OCI-LY1 (cell line): ENCODE measurements around the gene GAPDHS.

ENCODE experiments used
- H2AFZ ChIP-seq: fragments of 200-600 bp; sonication (generic), shearing (Covaris generic); 2 replicates; pipeline ENCODE4 v1.6.0; 2014; ENCODE audit warnings: antibody characterized with exemption, mild to moderate bottlenecking, low read length
- H3F3A ChIP-seq: fragments of 200-600 bp; sonication (generic), shearing (Covaris generic); 2 replicates; pipeline ENCODE4 v1.6.0; 2014; ENCODE audit warnings: mild to moderate bottlenecking, antibody characterized with exemption, low read length, moderate library complexity; ENCODE audit not compliant: insufficient read depth
- H3K27ac ChIP-seq: fragments of 200-600 bp; sonication (generic); 2 replicates; pipeline ENCODE4 v1.5.1; 2014; ENCODE audit warnings: low read length, mixed run types, mild to moderate bottlenecking, low read depth; ENCODE audit not compliant: poor library complexity, severe bottlenecking
- H3K27me3 ChIP-seq: fragments of 200-600 bp; sonication (generic); 2 replicates; pipeline ENCODE4 v1.6.0; 2014; ENCODE audit warnings: antibody characterized with exemption, mild to moderate bottlenecking, low read length, moderate library complexity; ENCODE audit not compliant: insufficient read depth
- H3K36me3 ChIP-seq: fragments of 200-600 bp; sonication (generic); 2 replicates; pipeline ENCODE4 v1.6.1; 2014; ENCODE audit warnings: mild to moderate bottlenecking, antibody characterized with exemption, low read length, moderate library complexity, mixed read lengths; ENCODE audit not compliant: insufficient read depth
- H3K4me1 ChIP-seq: fragments of 200-600 bp; sonication (generic); 2 replicates; pipeline ENCODE4 v1.5.1; 2014; ENCODE audit warnings: mild to moderate bottlenecking, low read length, moderate library complexity; ENCODE audit not compliant: insufficient read depth, severe bottlenecking
- H3K4me2 ChIP-seq: fragments of 200-600 bp; sonication (generic), shearing (Covaris generic); 2 replicates; pipeline ENCODE4 v1.6.1; 2014; ENCODE audit warnings: low read length
- H3K4me3 ChIP-seq: fragments of 200-600 bp; sonication (generic); 2 replicates; pipeline ENCODE4 v1.5.1; 2014; ENCODE audit warnings: low read length, low read depth, mild to moderate bottlenecking, mixed read lengths; ENCODE audit not compliant: poor library complexity, severe bottlenecking
- H3K79me2 ChIP-seq: fragments of 200-600 bp; shearing (Covaris generic); 2 replicates; pipeline ENCODE4 v1.6.1; 2016; ENCODE audit warnings: mixed run types, low read length, mixed read lengths; ENCODE audit not compliant: insufficient read depth
- H3K9ac ChIP-seq: fragments of 200-600 bp; sonication (generic), shearing (Covaris generic); 2 replicates; pipeline ENCODE4 v1.6.1; 2014; ENCODE audit warnings: mild to moderate bottlenecking, low read length, mixed read lengths
- H3K9me2 ChIP-seq: fragments of 200-600 bp; sonication (generic), shearing (Covaris generic); 2 replicates; pipeline ENCODE4 v1.6.1; 2014; ENCODE audit warnings: low read depth, mild to moderate bottlenecking, low read length, mixed read lengths
- H3K9me3 ChIP-seq: fragments of 200-600 bp; shearing (Covaris generic); 2 replicates; pipeline ENCODE4 v1.6.1; 2014; ENCODE audit warnings: low read length, mixed read lengths
- H4K20me1 ChIP-seq: fragments of 200-600 bp; sonication (generic), shearing (Covaris generic); 2 replicates; pipeline ENCODE4 v1.6.0; 2016; ENCODE audit warnings: mild to moderate bottlenecking, low read length; ENCODE audit not compliant: insufficient read depth
- EZH2 ChIP-seq: fragments of 200-600 bp; sonication (generic), shearing (Covaris generic); IDR thresholded peaks from 2 replicates; pipeline ENCODE4 v1.8.0; 2017; ENCODE audit warnings: borderline replicate concordance, mixed run types, mild to moderate bottlenecking, antibody characterized with exemption, low read length, moderate library complexity, mixed read lengths
- TF ChIP-seq, protein P1 (sequence below): fragments of 200-600 bp; sonication (generic), shearing (Covaris generic); IDR thresholded peaks from 2 replicates; pipeline ENCODE4 v1.5.1; 2017; ENCODE audit warnings: mild to moderate bottlenecking, antibody characterized with exemption, low read length, moderate library complexity, mixed read lengths

Gene GAPDHS

DNA sequence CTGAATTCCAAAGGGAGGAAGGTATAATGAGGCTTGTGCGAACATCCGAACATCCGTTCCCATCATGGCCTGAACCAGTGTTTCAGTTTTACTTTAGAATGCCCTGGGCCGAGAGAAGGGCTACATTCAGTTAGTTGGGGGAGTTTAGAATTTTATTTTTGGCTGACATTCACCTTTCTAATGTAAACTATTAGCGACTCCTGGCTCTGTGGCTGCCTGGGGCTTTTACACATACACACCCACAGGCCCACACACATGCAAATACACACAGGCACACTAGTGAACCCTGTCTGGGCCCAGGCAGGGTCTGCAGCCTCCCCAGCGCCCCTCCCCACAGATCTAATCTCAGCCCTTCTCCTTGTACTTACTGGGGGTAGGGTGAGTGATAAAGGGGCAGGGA, 6.1 kb downstream of the GAPDHS start:
- no peaks in the 10 kb centered on the region for H3F3A ChIP-seq
- H3K79me2 ChIP-seq = no peaks in the 10 kb centered on the region
- no peak overlapping the region for H3K4me3 ChIP-seq
- no peaks in the 10 kb centered on the region for H4K20me1 ChIP-seq
- no peak overlapping the region for H2AFZ ChIP-seq
- H3K27me3 ChIP-seq = no peaks in the 10 kb centered on the region
- no peak overlapping the region for H3K4me2 ChIP-seq
- no peaks in the 10 kb centered on the region for H3K9me2 ChIP-seq
- peaks cover 21% of the 10 kb centered on the region for H3K4me1 ChIP-seq
- H3K27ac ChIP-seq = no peak overlapping the region
- H3K9me3 ChIP-seq = no peaks in the 10 kb centered on the region
- H3K9ac ChIP-seq = no peak overlapping the region
- peaks cover 11% of the 10 kb centered on the region; the same call in 1 of the 2 replicates for H3K36me3 ChIP-seq
- TF ChIP-seq EZH2 = no peak
- TF ChIP-seq, protein P1, sequence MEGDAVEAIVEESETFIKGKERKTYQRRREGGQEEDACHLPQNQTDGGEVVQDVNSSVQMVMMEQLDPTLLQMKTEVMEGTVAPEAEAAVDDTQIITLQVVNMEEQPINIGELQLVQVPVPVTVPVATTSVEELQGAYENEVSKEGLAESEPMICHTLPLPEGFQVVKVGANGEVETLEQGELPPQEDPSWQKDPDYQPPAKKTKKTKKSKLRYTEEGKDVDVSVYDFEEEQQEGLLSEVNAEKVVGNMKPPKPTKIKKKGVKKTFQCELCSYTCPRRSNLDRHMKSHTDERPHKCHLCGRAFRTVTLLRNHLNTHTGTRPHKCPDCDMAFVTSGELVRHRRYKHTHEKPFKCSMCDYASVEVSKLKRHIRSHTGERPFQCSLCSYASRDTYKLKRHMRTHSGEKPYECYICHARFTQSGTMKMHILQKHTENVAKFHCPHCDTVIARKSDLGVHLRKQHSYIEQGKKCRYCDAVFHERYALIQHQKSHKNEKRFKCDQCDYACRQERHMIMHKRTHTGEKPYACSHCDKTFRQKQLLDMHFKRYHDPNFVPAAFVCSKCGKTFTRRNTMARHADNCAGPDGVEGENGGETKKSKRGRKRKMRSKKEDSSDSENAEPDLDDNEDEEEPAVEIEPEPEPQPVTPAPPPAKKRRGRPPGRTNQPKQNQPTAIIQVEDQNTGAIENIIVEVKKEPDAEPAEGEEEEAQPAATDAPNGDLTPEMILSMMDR = no peak

DNA sequence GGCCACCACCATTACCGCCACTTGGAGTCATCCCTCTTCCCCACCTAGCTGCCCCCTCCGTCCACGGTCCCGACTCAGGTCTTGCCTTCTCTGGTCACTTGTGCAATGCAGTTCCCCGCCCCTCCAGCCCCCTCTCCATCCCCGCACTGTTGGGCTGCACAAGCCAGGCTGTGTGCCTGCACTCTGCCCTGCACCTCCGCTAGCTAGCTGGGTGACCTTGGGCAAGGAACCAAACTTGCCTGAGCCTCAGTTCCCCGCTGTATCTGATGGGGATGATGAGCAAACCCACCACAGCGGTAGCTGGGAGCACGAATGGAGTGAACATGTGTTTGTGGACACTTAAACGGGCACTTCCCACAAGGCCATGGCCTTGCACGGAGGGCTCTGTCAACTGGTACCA, 6.6 kb downstream of the GAPDHS start:
- H3K4me1 ChIP-seq = peaks cover 26% of the 10 kb centered on the region
- H3K27ac ChIP-seq = no peak overlapping the region
- no peak overlapping the region for H3K9ac ChIP-seq
- no peak overlapping the region for H3K4me3 ChIP-seq
- H3K36me3 ChIP-seq = peaks cover 11% of the 10 kb centered on the region; the same call in 1 of the 2 replicates
- no peaks in the 10 kb centered on the region for H3K9me3 ChIP-seq
- TF ChIP-seq, protein P1 = no peak
- TF ChIP-seq EZH2 = no peak
- no peaks in the 10 kb centered on the region for H3K9me2 ChIP-seq
- H4K20me1 ChIP-seq = no peaks in the 10 kb centered on the region
- H3F3A ChIP-seq = no peaks in the 10 kb centered on the region
- H3K79me2 ChIP-seq = no peaks in the 10 kb centered on the region
- no peaks in the 10 kb centered on the region for H3K27me3 ChIP-seq
- H2AFZ ChIP-seq = no peak overlapping the region
- no peak overlapping the region for H3K4me2 ChIP-seq

DNA sequence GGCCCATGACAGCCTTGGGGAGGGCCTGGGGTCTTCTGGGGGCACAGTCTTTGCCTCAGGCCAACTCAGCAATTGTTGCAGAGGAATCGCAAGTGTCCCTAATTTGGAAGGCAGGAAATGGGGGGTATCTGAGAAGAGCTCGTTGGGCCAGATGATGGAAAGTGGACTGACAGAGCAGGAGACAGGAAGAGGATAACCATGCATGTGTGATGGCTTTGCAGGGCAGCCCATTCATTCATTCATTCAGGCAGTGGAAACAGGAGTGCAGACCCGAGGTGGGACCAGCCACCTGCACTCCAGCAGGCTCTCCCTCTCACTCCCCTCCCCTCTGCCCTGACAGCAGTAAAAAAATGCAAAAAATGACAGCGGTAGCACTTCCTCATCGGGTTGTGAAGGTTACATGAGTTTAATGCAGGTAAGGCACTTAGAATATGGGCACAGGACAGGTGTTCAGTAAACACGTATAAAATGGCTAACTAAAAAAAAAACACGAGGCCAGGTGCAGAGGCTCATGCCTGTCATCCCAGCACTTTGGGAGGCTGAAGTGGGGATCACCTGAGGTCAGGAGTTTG, 7.2 kb downstream of the GAPDHS start:
- no peak overlapping the region; the same call in 1 of the 2 replicates for H3K4me2 ChIP-seq
- no peaks in the 10 kb centered on the region for H3K79me2 ChIP-seq
- peaks cover 11% of the 10 kb centered on the region; the same call in 1 of the 2 replicates for H3K36me3 ChIP-seq
- H3K9ac ChIP-seq = no peak overlapping the region
- no peak overlapping the region for H2AFZ ChIP-seq
- H3K9me3 ChIP-seq = no peaks in the 10 kb centered on the region
- no peaks in the 10 kb centered on the region for H4K20me1 ChIP-seq
- no peaks in the 10 kb centered on the region for H3K9me2 ChIP-seq
- H3K27ac ChIP-seq = peak overlapping the region; percentile 8
- peaks cover 26% of the 10 kb centered on the region for H3K4me1 ChIP-seq
- no peak overlapping the region for H3K4me3 ChIP-seq
- no peaks in the 10 kb centered on the region for H3K27me3 ChIP-seq
- no peaks in the 10 kb centered on the region for H3F3A ChIP-seq
- TF ChIP-seq, protein P1 = no peak
- TF ChIP-seq EZH2 = no peak
